Measurements from ENCODE around the gene SOCS6. TPM values are rescaled to one million over a fixed set of nuclear protein-coding genes. Genes with fewer than 3 reads are reported as not detected.

Gene SOCS6
- total RNA-seq, 1 donor from 2014 or later: 23.7 TPM

GRCh38 chr18:70374154-70374553 lies 85.3 kb downstream of the SOCS6 start:
- Mint-ChIP-seq H3K36me3 (ENCODE audit: low read depth, unreplicated experiment) (no peaks in the 10 kb centered on the region), H3K27ac (ENCODE audit: unreplicated experiment) (no peak overlapping the region), H3K27me3 (ENCODE audit: unreplicated experiment) (no peaks in the 10 kb centered on the region), H3K4me1 (ENCODE audit: unreplicated experiment) (peaks cover 5% of the 10 kb centered on the region), H3K9me3 (ENCODE audit: unreplicated experiment) (no peaks in the 10 kb centered on the region), H3K4me3 (ENCODE audit: unreplicated experiment) (no peak overlapping the region)
- no peak for TF ChIP-seq CTCF (IDR thresholded peaks at IDR 0.05; ENCODE audit: unreplicated experiment)
- DNase-seq (ENCODE audit: low spot score): no peak

GRCh38 chr18:70376137-70376913 lies 87.5 kb downstream of the SOCS6 start:
- TF ChIP-seq CTCF (IDR thresholded peaks at IDR 0.05; ENCODE audit: unreplicated experiment): no peak
- DNase-seq (ENCODE audit: low spot score): no peak
- Mint-ChIP-seq H3K4me3 (ENCODE audit: unreplicated experiment) (no peak overlapping the region), H3K36me3 (ENCODE audit: low read depth, unreplicated experiment) (no peaks in the 10 kb centered on the region), H3K27ac (ENCODE audit: unreplicated experiment) (no peak overlapping the region), H3K9me3 (ENCODE audit: unreplicated experiment) (no peaks in the 10 kb centered on the region), H3K4me1 (ENCODE audit: unreplicated experiment) (peaks cover 5% of the 10 kb centered on the region), H3K27me3 (ENCODE audit: unreplicated experiment) (no peaks in the 10 kb centered on the region)

- no peaks in the 10 kb centered on the region for H3K27me3 Mint-ChIP-seq (ENCODE audit: unreplicated experiment)
- TF ChIP-seq CTCF (IDR thresholded peaks at IDR 0.05; ENCODE audit: unreplicated experiment): no peak
- no peak overlapping the region for H3K27ac Mint-ChIP-seq (ENCODE audit: unreplicated experiment)
- peaks cover 7% of the 10 kb centered on the region for H3K4me1 Mint-ChIP-seq (ENCODE audit: unreplicated experiment)
- DNase-seq (ENCODE audit: low spot score): no peak
- no peaks in the 10 kb centered on the region for H3K9me3 Mint-ChIP-seq (ENCODE audit: unreplicated experiment)
- no peak overlapping the region for H3K4me3 Mint-ChIP-seq (ENCODE audit: unreplicated experiment)
- no peaks in the 10 kb centered on the region for H3K36me3 Mint-ChIP-seq (ENCODE audit: low read depth, unreplicated experiment)
Measured at GRCh38 chr18:70376914-70377258, 88.0 kb downstream of the SOCS6 start.

GRCh38 chr18:70377317-70377799 lies 88.5 kb downstream of the SOCS6 start:
- H3K27ac Mint-ChIP-seq (ENCODE audit: unreplicated experiment): no peak overlapping the region

More at GRCh38 chr18:70377317-70377799, 88.5 kb downstream of the SOCS6 start:
- Mint-ChIP-seq H3K9me3 (ENCODE audit: unreplicated experiment) (no peaks in the 10 kb centered on the region), H3K4me1 (ENCODE audit: unreplicated experiment) (peaks cover 7% of the 10 kb centered on the region), H3K4me3 (ENCODE audit: unreplicated experiment) (no peak overlapping the region), H3K27me3 (ENCODE audit: unreplicated experiment) (no peaks in the 10 kb centered on the region), H3K36me3 (ENCODE audit: low read depth, unreplicated experiment) (no peaks in the 10 kb centered on the region)
- no peak for DNase-seq (ENCODE audit: low spot score)
- no peak for TF ChIP-seq CTCF (IDR thresholded peaks at IDR 0.05; ENCODE audit: unreplicated experiment)

Measured in endothelial cell (in vitro differentiated cells).